GM18517 (cell line): ENCODE measurements around the gene ZNF440.

Experiments
- ATAC-seq: cut with Tn5 transposase; IDR thresholded peaks from one replicate; pipeline ENCODE4 v1.9.1; 2021; ENCODE audit warnings: mild to moderate bottlenecking, moderate library complexity; ENCODE audit not compliant: unreplicated experiment

The ZNF440 gene

GRCh38 chr19:11882606-11883005 lies 68.5 kb downstream of the ZNF440 start:
- ATAC-seq: no peak
